WERI-Rb-1 (cell line): Measurements from ENCODE around the gene FCER2.

Source experiments
- DNase-seq: peaks from one replicate; pipeline ENCODE4 v3.0.0-alpha.2; 2020
- H3K27ac ChIP-seq: fragments of 250-450 bp; sonication (Bioruptor Pico); 2 replicates; pipeline ENCODE4 v1.5.1; 2020; ENCODE audit warnings: mild to moderate bottlenecking, moderate library complexity
- H3K27me3 ChIP-seq: fragments of 250-450 bp; sonication (Bioruptor Pico); 2 replicates; pipeline ENCODE4 v1.5.1; 2021; ENCODE audit warnings: mild to moderate bottlenecking, low read depth, moderate library complexity; ENCODE audit not compliant: insufficient read depth, severe bottlenecking
- H3K36me3 ChIP-seq: fragments of 250-450 bp; sonication (Bioruptor Pico); 2 replicates; pipeline ENCODE4 v1.5.1; 2020; ENCODE audit warnings: mild to moderate bottlenecking, moderate library complexity
- H3K4me3 ChIP-seq: 2 replicates; pipeline ENCODE4 v1.5.1; 2011; ENCODE audit warnings: low read depth, mild to moderate bottlenecking, control low read depth, low read length
- H3K9me3 ChIP-seq: fragments of 250-450 bp; sonication (Bioruptor Pico); 2 replicates; pipeline ENCODE4 v1.5.1; 2021; ENCODE audit warnings: mild to moderate bottlenecking, moderate library complexity; ENCODE audit not compliant: severe bottlenecking
- TF ChIP-seq, protein P1 (sequence below): IDR thresholded peaks from 2 replicates; pipeline ENCODE4 v1.5.1; 2011; ENCODE audit warnings: low read depth, mild to moderate bottlenecking, control low read depth, inconsistent platforms, low read length

The FCER2 gene

DNA sequence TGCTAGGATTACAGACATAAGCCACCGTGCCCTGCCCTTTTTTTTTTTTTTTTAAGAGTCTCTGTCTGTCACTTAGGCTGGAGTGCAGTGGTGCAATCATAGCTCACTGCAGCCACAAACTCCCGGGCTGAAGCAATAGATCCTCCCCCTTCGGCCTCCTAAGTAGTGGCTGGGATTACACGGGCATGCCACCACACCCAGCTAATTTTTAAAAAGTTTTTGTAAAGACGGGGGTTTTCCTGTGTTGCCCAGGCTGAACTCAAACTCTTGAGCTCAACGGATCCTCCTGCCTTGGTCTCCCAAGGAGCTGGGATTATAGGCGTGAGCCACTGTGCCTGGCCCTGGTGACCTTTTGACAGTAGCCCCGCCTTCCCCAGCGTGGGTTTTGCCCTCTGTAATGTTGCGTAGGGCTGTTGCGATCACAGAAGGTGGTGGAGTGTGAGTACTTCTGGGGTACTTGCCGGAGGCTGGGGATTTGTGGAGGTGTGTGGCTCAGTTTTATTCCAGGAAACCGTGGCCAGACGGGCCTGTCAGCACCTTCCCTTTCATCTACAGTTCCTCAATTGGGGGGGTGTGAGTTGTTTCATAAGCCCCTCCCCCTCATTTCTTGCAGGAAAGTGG, 44.7 kb downstream of the FCER2 start:
- TF ChIP-seq, protein P1, sequence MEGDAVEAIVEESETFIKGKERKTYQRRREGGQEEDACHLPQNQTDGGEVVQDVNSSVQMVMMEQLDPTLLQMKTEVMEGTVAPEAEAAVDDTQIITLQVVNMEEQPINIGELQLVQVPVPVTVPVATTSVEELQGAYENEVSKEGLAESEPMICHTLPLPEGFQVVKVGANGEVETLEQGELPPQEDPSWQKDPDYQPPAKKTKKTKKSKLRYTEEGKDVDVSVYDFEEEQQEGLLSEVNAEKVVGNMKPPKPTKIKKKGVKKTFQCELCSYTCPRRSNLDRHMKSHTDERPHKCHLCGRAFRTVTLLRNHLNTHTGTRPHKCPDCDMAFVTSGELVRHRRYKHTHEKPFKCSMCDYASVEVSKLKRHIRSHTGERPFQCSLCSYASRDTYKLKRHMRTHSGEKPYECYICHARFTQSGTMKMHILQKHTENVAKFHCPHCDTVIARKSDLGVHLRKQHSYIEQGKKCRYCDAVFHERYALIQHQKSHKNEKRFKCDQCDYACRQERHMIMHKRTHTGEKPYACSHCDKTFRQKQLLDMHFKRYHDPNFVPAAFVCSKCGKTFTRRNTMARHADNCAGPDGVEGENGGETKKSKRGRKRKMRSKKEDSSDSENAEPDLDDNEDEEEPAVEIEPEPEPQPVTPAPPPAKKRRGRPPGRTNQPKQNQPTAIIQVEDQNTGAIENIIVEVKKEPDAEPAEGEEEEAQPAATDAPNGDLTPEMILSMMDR = no peak
- Histone ChIP-seq H3K27me3 (no peaks in the 10 kb centered on the region), H3K9me3 (no peaks in the 10 kb centered on the region), H3K36me3 (no peaks in the 10 kb centered on the region), H3K4me3 (no peak overlapping the region), H3K27ac (no peak overlapping the region)
- no peak for DNase-seq

DNA sequence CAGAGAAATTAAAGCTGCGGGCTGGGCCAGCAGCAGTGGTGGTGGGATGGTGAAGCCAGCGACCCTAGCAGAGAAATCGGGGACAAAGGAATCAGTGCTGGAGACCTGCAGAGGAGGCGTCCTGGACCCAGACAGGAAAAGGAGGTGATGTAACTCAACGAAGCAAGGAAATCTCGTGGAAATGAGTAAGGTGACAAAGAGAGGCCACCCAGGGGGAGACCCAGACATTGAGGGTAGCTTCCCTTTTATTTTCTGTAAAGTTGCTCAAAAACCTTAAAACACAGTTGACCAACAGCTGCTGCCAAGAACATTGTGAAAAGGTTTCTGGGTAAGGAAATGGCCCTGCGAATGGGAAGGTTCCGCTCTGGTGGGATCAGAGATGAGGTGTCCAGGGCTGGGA, 46.4 kb downstream of the FCER2 start:
- H3K9me3 ChIP-seq = no peaks in the 10 kb centered on the region
- no peak for DNase-seq
- H3K36me3 ChIP-seq = no peaks in the 10 kb centered on the region
- H3K27me3 ChIP-seq = no peaks in the 10 kb centered on the region
- no peak overlapping the region for H3K27ac ChIP-seq
- TF ChIP-seq, protein P1 = no peak
- no peak overlapping the region for H3K4me3 ChIP-seq

DNA sequence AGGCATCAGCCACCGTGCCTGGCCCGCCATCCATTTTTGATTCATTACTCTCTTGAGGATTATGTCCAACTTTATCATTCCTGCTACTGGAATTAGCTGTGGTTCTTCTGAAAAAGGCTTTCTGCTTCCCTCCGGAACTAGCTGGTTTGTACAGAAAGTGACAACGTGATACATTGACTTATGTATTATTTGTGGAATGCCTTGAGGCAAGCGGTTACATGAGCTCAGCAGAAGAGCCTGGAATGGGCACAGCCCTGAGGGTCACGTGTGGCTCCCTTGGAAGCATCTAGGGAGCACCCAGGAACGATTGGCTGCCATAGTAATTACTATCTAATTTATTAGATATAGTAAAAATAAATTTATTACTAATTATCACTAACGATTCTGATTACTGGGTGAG, 47.5 kb downstream of the FCER2 start:
- H3K27ac ChIP-seq = no peak overlapping the region
- DNase-seq = no peak
- TF ChIP-seq, protein P1 = no peak
- H3K9me3 ChIP-seq = no peaks in the 10 kb centered on the region
- no peaks in the 10 kb centered on the region for H3K27me3 ChIP-seq
- no peak overlapping the region for H3K4me3 ChIP-seq
- H3K36me3 ChIP-seq = no peaks in the 10 kb centered on the region

DNA sequence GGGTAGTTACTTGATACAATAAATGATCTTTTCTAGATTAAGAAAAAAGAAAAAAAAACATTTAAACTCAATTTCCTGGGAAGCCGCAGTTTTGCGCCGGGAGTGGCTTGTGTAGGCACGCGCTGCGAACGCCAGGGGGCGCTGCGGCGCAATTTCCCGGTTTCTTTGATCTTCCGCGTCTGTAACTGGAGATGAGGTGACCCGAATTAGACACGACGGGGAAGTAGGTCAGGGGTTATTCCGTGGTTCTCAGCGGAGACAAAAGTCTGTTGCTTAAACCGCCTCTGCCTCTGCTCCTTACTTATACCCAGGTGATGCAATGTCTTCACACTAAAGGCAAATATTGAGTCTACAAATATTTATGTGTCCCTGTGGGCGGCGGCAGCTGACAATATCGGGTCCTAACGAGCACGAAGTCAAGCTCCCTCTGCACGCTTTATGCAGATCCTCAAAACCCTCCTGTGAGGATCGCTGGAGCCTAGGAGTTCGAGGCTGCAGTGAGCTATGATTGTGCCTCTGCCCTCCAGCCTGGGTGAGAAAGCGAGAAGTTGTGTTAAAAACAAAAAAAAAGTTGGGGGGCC, 49.8 kb downstream of the FCER2 start:
- TF ChIP-seq, protein P1 = peak; percentile 84
- peak; percentile 82 for DNase-seq
- Histone ChIP-seq H3K4me3 (peak overlapping the region; percentile 26), H3K36me3 (no peaks in the 10 kb centered on the region), H3K27me3 (no peaks in the 10 kb centered on the region), H3K27ac (peak overlapping the region; percentile 73), H3K9me3 (no peaks in the 10 kb centered on the region)

DNA sequence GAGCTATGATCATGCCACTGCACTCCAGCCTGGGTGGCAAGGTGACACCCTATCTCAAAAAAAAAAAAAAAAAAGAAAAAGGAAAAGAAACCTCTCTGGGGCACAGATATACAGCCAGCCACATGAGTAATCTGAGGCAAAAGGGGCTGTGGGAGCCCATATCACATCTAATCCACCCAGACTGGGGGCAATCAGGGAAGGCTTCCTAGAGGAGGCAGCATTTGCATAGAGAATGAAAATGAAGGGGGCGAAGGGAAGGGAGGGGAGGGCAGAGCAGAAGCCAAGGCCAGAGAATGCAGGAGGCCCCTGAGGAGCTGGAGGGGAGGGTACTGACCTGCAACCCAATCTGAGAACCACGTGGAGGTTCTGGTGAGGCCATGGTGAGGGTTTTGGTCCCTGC, 51.8 kb downstream of the FCER2 start:
- TF ChIP-seq, protein P1 = no peak
- Histone ChIP-seq H3K9me3 (no peaks in the 10 kb centered on the region), H3K27me3 (no peaks in the 10 kb centered on the region), H3K36me3 (no peaks in the 10 kb centered on the region), H3K27ac (no peak overlapping the region), H3K4me3 (no peak overlapping the region)
- DNase-seq = no peak
